Myometrial cell (primary cell): Measurements from ENCODE around the gene DYSF. TPM values are rescaled to one million over a fixed set of nuclear protein-coding genes. Genes with fewer than 3 reads are reported as not detected.

Experiments
- total RNA-seq: library from RNA; depleted of rRNA; stranded (reverse); fragments of >200 nt; gene quantifications from 2 replicates; pipeline ENCODE4 v1.2.3, GENCODE V29; 2015

The DYSF gene
- total RNA-seq, result 0.58 TPM in 1 of 2 replicates, not detected in the other

DNA sequence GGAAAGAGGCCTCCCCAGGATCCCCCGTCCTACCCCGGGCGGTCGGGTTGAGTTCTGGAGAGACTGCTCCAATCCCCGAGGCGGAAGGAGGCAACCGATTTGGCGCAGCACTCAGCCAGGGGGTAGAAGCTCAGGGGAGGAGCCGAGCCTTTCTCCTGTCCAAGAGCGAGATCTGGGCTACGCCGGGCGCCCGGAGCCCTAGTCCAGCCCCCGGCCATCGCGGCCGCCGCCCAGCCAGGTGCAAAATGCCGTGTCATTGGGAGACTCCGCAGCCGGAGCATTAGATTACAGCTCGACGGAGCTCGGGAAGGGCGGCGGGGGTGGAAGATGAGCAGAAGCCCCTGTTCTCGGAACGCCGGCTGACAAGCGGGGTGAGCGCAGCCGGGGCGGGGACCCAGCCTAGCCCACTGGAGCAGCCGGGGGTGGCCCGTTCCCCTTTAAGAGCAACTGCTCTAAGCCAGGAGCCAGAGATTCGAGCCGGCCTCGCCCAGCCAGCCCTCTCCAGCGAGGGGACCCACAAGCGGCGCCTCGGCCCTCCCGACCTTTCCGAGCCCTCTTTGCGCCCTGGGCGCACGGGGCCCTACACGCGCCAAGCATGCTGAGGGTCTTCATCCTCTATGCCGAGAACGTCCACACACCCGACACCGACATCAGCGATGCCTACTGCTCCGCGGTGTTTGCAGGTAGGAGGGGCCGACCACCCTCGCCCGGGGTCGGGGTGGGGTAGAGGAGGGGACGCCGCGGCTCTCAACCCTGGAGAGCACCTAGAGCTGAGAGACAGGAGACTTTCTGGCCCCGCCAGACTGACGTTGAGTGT, at the start of gene DYSF:
Gene DYSF, plus strand, starts transcription at position 158 of the 817 bp plus-strand sequence.

Other genes with a start within 250 kb of the DYSF start
- gene PAIP2B, start 226.5 kb upstream of the DYSF start, total RNA-seq, result 0.71 and 0.86 TPM in 2 replicates
- gene ZNF638, start 121.8 kb upstream of the DYSF start, total RNA-seq, result 27.4 and 55.3 TPM in 2 replicates